Brain pericyte (primary cell): ENCODE results near the gene SNAP25.

ENCODE experiments used
- DNase-seq: peaks from one replicate; pipeline ENCODE4 v3.0.0-alpha.2; 2012; ENCODE audit warnings: low read depth, low spot score

Gene SNAP25

DNA sequence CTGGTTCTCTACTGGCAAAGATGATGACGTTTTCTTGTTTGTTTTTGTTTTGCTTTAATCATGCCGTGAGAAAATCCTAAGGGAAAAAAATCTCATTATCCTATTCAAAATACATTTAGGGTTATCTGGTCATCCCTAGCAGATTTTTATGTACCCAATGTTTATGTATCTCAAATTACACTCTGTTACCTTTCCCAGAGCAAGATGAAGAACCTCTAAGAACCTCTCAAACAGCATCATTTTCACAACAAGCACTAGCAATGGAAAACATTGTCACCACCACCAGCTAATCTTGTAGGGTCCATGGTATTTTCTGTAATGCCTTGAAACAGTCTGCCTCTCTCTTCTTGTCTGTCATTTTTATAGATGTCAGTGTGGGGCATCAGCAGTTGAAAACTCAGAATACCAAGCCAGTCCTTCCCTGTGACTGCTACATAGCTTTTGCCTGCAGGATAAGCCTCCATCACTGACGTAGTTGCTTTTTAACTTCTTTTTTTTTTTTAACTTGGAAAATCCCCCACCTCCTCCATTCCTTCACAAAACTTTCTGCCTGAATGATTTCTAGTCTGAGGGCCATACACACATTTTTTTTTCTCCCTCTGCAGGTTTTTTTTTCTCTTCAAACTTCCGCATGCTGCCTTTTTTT is 2.4 kb upstream of the SNAP25 start:
- no peak for DNase-seq

GRCh38 chr20:10217721-10218410 is 764 bp upstream of the SNAP25 start:
- DNase-seq, result peak; percentile 76

DNA sequence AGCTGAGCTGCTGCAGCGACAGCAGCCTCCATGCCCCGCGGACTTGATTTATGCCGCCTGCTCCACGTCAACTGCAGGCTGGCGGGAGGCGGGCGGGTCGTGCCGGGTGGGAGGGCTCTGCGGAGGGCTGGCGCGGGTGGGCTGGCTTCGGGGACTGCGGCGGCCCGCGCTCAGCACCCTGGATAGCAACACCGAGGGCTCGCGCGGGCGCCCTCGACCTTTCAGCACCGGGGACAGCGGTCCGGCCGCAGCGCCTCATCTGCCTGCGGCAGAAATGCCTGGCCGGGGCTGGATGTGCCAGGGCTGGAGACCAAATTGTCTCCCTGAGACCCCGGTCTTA is 792 bp downstream of the SNAP25 start:
- DNase-seq, result peak; percentile 32

GRCh38 chr20:10219993-10220750 is 1.5 kb downstream of the SNAP25 start:
- DNase-seq, result no peak

- no peak for DNase-seq
These were observed 2.4 kb downstream of the SNAP25 start for GRCh38 chr20:10221021-10221420.

GRCh38 chr20:10225439-10226060 is 6.9 kb downstream of the SNAP25 start:
- no peak for DNase-seq

GRCh38 chr20:10228330-10228729 is 9.7 kb downstream of the SNAP25 start:
- DNase-seq, result no peak

DNA sequence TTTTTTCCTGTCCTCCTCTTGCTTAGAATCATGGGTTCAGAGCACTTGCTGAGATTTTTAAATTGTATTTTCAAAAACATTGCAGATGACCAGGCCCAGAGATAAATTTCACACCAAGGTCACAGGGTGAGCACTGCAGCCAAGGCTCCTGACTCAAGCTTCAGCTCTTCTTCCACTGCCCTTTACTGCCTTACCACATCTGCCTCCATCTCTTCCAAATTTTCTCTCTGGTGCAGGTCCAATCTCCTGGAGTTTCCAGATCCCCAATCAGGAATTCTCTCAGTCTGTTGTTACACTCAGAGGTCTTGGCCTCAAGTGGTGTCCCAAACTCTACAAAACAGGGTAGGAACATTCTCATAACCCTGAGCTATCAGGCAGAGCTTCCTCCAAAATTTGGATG is 12.7 kb downstream of the SNAP25 start:
- DNase-seq, result no peak

- no peak for DNase-seq
These were observed 18.2 kb downstream of the SNAP25 start for GRCh38 chr20:10236540-10237533.

DNA sequence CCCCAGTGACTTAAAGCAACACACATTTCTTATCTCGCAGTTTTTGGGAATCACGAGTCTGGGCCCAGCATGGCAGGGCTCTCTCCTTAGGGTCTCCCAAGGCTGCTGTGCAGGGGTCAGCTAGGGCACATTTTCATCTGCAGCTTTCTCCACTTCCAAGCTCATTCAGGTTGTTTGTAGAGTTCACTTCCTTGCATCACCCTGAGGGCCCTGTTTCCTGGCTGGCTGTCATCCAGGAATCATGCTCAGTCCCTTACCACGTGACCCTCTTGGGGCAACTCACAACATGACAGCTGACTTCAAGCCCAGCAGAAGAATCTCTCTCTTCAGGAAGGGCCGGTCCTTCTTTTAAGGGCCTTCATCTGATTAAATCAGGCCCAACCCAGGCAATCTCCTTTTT is 21.3 kb downstream of the SNAP25 start:
- no peak for DNase-seq

DNA sequence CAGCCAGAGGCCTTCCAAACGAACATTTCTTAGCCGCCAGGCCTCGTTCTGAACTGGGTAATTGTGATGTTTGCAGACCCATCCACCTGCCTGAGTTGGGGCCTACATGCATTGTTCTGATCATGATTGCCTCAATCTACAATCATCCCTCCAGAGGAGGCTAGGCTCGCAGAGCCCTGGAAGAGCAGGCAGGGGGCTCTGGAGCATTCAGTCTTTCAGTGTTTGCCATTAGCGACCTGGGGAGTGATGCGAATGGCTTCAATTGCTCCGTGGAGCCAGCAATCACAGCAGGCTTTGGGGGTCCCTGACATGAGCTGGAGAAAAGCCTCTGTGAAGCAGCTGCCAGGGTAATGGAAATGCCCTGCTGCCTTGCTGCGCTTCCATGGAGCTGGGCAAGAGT is 22.0 kb downstream of the SNAP25 start:
- DNase-seq, result no peak

DNA sequence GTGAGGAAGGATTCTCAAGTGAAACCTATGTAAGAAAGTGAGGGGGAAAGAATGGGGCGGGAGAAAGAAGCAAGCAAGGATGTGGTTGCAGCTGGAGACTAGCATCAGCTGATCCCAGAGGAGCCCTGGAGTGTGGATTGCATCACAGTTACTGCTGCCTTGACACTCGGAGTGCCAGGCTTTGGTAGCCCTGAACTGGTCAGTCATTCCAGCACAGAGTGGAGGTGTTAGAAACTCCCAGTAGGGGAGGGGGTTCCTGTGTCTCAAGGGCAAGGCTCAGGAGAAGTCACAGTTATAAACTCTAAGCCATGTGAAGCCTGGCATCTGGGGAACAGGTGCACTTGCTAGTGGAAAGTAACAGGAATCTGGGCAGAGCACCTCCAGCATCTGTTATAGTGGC is 23.5 kb downstream of the SNAP25 start:
- no peak for DNase-seq

DNA sequence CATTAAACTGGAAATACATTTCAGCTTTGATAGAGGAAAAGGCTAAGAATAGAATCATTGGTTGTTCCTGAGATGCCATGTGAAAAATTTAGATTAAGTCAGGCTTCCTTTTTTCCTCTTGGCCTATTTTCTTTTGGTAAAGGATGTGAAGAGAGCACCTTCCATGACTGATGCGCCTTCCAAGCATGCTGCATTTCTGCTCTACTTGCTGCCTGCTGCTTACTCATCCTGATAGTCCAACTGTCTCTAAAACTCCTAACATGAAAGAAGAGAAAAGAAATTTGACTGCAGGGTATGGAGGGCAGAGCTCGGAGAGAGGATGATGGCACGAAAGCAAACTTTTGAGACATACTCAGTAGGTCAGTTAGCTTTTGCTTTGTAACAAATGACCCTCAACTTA is 28.8 kb downstream of the SNAP25 start:
- no peak for DNase-seq

- DNase-seq, result no peak
These were observed 30.6 kb downstream of the SNAP25 start for GRCh38 chr20:10249048-10249770.

GRCh38 chr20:10249822-10250221 is 31.2 kb downstream of the SNAP25 start:
- no peak for DNase-seq

- DNase-seq, result no peak
These were observed 32.3 kb downstream of the SNAP25 start for GRCh38 chr20:10250902-10251301.

DNA sequence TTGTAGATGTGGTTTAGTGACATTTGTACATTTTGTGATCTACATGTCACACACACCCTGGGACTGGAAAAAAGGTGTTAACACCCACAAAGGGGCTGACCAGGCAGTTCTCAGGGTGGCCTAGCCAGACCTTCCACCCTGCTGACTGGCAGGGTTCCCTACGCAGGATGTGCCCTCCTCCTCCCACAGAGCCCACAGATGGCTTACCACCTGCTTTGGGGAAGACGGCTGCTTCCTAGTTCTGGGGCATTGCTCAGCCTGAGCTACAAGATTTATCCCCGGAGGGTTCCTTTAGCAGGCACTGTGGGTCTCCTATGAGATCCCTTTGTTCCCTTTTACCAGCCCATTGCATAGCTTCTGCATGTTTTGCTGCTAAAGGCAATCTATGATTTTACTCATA is 35.1 kb downstream of the SNAP25 start:
- no peak for DNase-seq

- DNase-seq, result no peak
These were observed 37.2 kb downstream of the SNAP25 start for GRCh38 chr20:10255846-10256245.

DNA sequence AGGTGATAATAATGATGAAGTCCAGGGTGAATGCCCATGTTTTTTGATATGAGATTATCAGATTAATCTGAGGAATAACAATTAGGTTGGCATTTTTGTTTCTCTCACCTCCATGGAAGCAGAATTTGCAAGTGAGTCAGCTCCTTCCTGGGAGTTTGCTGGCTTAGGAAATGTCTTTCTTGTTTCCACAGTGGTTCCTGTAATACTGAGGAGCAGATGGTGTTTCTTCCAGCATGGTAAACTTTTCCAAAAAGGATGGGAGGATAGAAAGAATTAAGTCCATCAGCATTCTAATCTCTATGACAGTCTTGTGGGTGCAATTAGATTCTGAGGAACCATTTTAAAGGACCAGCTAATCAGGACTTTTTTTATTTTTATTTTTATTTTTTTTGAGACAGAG is 40.5 kb downstream of the SNAP25 start:
- no peak for DNase-seq

DNA sequence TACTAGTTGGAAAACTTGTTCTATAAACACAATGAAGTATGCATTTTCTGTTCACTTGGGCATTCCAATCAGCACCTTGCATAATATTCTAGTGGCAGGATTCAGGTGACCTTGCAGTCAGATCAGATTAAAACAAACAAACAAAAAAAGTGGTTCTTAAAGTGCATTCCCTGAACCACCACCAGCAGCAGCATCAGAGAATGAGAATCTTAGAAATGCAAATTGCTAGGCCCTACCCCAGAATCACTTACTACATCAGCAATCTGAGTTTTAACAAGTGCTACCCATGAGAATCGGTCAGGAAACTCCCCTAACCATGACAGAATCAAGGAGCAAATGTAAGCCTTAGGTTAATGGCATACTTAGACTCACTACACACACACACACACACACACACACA is 41.7 kb downstream of the SNAP25 start:
- DNase-seq, result no peak

- DNase-seq, result no peak
These were observed 43.1 kb downstream of the SNAP25 start for GRCh38 chr20:10261702-10262101.
